ENCODE results near the gene MAGOH.
"Not testable (repeated sequence)": the region's sequence is repeated elsewhere in the genome, so short reads cannot be mapped to it uniquely, and the experiment has no call there.

The MAGOH gene

DNA sequence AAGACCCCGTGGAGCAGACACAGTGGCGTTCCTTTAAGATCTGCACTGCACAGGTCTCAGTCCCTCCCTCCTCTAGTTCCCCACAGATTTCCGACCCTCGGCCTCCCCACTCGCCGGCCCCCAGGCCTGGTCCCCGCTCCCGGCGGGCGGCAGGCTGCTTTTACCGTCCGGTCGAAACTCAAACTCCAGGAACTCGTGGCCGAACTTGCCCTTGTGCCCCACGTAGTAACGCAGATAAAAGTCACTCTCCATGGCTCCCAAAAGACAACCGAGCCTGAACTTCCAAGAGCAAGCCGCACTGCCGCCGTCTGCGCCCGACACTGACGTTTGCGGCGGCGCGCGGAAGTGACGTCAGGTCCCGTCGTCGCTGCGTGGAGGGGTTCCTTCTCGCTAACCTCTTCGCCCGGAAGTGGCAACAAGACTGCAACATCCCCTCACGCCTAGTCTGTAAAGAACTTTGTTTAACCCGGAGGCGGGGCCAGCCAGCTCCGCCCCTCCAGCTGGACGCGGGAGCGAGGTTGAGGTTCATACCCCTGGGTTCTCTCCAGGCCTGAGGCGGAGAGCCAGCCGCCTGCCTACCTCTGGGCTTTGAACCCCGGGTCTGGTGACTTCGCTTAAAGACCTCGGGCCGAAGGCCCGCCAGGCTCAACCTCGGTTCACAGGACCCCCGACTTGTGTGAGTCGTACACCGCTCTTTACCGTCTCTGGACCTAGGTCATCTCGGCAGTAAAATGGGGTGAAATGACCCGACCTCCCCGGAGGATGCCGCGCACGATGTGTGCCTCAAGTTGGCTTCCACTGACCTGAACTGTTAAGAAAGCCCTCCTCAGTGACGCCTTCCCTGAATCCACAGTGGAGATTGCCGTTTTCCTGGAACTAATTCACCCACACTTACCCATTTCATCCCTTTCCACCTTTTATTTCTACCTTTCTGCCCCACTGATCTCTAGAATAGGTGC, at the start of gene MAGOH:
MAGOH (minus strand) TSS at position 322 of the 959 bp plus-strand sequence; CDS start at position 252, 70 bp downstream.
- DNase-seq, result peak; percentile 92

DNA sequence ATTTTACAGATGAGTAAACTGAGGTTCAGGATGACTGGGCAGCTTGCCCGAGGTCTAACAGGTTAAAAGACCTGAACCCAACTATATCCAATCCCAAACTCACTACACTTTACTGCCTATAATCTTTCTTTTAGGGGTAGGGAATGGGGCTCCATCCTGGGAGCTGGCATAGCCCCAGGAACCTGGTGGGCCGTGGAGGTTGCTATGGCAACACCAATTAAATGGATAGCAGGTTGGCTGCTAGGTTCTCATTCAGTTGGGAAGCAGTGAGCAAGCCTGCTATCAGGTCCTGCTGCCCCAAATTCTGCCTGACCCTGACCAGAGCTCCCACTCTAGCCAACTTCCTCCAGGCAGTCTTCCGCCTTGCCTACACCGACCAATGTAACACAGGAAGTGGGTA, 48.6 kb upstream of the MAGOH start:
- no peak for DNase-seq

DNA sequence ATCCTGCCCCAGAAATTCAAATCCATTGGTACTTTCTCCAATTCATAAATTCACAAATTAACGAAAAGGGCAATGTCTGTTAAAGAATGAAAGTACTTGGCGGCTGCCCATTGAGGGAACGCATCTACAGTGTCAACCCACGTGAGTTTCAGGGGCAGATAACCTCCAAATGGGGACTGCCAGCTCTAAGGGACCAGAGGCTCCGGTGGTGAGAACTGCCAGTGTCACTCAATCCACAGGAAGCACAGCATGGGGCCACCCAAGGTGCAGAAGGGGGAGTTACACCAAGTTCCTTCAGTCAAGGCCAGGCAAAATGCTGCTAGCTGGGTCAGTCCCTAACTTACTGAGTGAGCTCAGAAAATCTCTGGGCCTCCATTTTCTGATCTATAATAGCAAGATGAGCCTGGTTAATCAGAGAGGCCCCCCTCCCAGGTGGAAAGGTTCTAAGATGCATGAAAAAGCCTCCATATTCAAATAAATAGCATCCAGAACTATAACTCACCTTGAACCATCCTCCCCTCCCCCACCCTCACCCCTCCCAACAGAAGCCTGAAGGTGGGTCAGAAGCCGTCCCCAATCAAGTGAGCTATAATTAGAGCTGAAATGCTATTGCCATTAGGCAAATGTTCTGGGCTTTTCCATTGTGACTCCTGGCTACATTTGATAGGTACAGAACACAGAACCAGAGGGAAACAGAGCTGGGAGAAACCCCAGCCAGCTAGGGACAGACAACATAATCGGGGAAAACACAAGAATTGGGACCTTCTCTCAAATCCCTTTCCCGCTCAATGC, 47.8 kb upstream of the MAGOH start:
- no peak for DNase-seq

DNA sequence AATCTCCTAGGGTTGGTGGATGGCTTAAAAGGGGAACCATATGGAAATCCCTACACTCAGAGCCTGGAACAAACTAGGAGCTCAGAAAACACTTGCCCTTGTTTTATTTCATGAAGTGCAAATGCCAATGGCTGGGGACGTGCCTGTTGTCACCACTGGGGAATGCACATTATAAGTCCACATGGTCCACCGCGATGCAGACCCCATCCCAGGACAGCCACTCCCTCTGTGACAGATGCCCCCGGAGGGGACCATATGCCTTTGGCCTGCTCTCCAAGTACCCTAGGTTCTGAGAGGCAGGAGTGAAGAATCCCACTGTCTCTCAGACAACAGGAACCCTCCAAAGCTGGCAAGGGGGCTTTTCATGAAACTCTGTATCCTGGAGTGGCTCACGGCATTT, 47.2 kb upstream of the MAGOH start:
- DNase-seq, result no peak

DNA sequence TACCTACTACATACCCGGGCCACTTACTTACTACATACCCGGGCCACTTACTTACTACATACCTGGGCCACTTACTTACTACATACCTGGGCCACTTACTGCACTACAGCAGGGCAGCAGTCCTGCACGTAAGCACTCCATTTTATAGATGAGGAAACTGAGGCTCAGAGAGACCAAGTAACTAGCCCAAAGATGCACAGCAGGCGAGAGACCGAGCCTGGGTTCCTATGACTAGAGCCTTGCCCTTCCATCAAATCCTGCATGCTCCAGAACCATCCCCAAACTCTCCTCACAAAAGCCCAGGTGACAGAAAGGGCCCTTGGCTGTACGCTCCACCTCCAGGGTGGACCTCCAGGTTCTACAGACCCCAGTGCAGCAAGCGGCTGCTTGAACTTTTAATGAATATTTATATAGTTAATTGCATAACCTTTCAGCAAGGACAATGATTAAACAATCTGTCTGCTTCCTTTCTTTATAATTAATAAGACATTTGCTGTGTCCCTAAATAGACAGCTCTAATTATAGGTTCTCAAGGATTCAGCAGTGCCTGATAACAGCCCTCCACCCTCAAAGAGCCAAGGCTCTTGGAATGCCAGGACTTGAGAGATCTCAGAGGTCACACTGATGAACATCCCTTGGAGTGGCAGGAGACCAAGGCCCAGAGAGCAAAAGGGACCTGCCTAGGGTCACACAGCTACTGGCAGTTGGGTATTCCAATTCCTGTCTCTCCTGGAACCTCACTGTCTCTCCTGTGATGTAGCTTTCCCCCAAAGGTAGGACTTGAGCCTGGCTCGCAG, 46.1 kb upstream of the MAGOH start:
- DNase-seq, result no peak

DNA sequence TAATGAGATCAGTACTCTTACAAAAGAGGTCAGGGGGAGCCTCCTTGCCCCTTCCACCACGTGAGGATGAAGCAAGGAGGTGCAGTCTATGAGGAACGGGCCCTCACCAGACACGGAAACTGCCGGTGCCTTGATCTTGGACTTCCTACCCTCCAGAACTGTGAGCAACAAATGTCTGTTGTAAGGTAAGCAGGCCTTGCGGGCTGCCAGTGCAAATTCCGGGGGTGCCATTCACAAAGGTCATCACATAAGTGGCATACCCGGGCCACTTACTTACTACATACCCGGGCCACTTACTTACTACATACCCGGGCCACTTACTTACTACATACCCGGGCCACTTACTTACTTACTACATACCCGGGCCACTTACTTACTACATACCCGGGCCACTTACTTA, 44.8 kb upstream of the MAGOH start:
- not testable (repeated sequence) for DNase-seq

DNA sequence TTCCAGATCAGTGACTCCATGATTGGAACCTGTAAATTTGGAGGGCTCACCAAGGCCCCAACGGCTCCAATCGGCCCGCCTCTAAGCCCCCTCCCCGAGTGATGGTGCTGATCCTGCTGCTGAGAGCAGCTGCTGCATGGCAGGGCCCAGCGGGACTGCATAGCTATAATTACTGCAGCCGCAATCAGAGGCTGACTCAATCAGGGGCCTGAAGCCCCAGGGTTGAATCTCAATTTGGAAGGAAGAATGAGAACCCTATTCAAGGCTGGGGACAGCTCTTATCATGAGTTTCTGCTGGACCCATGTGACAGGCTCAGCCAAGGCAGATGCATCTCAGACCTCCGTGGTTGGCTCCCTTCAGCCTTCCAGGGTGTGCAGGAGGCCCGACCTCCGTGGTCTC, 42.8 kb upstream of the MAGOH start:
- DNase-seq, result no peak

DNA sequence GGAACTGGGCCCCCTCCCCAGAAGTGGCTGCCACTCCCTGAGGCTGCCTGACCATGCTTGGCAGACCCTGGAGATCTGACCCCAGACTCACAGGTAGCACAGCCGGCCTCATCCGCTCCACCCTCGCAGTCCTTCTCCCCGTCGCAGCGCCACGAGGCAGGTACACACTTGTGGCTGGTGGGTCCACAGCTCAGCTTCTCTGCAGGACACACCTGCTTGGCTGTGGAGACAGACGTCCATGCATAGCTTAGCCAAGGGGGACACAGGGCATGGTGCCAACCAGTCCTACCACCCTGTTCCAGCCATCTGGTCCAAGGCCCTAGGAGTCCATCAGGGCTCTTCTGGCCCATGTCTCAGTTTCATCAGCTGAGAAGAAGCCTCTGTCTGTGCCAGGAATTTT, 42.2 kb upstream of the MAGOH start:
- DNase-seq, result no peak

DNA sequence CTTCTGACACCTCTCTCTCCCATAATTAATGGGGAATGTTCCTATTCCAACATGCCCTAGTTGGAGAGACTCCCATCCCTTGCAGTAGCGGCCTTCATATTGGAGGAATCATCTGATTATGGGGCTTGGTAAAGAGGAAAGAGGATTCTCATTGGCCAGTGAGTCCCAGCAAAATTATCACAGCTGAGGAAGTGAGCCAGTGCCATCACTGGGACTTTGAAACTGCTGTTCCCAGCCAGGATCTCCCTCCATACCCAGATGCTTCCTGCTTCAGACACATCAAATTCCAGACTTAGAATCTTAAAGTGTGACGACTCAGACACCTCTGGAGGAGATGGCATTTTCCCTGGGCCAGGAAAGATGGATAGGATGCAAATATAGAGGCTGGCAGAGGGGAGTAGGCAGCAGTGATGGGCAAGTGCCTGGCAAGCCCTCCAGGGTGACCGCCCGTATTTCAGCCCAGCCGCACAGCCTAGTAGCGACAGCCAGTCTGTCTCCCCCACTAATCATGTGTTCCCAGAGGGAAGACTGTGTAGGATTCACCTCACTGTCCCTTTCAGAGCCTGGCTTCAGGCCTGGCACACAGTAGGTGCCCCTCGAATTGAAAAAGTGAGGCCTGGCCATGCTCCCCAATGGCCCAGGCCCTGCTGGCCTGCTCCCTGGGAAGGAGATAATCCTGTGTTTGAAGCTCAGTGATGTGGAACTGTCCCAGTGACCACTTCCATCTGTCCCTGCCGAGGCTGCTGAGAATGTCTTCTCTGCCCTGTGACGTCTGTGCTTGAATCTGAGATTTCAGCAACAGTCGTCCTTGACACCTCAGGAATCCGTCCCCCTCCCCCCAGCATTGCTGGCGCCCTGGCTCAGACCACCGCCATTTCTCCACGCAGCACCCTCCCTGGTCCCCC, 41.2 kb upstream of the MAGOH start:
- DNase-seq, result no peak

DNA sequence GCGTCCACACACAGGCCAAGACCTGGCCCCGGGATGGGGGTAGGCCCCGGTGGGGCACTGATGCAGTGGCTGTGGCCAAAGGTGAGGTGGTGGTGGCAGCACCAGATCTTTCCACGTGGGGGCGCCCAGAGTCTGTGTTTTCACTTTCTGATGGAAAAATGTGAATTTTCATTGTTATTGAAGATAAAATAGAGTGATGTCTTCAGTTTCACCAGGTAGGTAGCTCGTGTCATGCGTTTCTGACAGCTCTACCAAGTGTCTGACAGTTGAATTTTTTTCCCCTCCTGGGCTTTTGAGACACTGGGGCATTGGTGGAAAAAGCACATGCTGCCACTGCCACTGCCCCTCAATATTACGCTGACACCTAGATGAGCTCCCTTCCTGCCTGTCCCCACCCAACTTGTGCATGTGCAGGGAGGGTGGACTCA, 40.0 kb upstream of the MAGOH start:
- DNase-seq, result peak; percentile 54

DNA sequence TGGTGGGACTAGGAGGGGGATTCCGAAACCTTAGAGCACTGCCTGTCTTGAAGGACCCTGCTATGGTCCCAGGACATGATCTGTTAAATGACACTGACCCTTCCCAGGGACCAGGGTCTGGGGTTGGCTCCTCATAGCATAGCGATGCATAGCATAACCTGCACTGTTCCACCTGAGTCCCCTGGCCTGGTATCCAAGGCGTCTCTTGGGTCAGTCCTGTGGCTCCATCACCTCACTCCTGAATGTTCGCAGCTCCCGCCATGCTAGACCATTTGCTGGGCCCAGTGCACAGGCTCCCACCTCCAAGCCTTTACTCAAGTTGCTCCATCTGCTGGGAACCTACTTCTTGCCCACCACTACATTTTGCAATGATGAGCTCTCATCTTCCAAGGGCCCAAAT, 39.0 kb upstream of the MAGOH start:
- DNase-seq, result no peak

DNA sequence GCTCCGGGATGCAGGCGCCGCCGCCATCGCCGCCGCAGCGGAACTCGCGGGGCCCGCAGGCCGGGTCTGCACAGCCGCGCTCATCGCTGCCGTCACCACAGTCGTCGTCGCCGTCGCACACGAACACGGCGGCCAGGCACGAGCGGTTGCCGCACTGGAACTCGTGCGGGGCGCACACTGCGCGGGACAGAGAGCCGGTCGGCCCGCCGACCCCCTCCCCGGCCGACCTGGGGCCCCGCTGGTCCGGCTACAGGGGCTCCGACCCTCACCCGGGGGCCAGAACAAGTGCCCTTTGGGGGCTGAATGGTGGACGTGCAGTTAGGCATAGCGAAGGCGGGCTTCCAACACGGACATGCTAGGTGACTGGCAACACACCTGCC, 38.6 kb upstream of the MAGOH start:
- DNase-seq, result no peak

DNA sequence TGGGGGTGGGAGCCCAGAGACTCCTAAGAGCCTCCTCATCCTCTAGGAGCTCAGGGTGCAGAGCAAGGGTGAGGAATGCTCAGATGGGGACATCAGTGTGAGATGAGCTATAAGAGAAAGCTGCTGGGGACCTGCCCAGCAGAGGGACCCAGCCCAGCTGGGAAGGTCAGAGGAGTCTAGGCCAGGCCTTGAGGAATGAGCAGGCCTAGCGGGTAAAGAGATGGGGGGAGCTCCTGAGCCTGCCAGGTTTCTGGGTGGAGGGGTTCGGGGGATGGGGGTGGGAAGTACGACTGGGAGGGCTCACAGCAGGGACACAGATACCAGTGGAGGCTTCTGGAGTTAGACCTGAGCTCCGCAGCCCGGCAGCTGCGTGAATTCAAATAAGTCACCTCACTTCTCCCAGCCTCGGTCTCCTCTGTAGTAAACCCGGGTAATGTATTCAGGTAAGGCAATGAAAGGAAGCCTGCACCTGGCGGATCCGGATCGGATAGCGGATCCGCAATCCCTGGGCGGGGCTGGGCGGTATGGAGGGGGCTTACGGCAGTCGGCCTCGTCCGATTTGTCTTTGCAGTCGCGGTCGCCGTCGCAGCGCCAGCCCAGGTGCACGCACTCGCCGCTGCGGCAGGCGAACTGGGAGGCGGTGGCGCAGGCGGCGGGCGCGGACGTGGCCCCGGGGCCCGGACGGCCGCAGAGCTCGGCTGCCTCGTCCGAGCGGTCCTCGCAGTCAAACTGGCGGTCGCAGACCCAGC, 38.0 kb upstream of the MAGOH start:
- no peak for DNase-seq

DNA sequence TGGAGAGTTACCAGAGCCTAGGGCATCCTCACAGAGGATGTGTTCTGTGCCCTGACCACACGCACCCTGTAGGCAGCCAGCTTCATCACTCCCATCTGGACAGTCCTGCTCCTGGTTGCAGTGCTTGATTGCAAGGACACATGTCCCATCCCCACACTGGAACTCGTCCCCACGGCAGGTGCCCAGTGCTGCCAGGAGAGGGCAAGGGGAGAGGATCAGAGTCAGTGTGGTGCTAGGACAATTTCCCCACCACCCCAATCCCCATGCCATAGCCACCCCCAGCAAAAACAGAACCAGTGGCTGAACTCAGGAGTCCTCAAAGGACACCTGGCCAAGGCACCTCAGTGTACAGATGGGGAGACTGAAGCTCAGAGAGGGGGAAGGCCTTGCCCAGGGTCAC, 37.2 kb upstream of the MAGOH start:
- DNase-seq, result no peak

DNA sequence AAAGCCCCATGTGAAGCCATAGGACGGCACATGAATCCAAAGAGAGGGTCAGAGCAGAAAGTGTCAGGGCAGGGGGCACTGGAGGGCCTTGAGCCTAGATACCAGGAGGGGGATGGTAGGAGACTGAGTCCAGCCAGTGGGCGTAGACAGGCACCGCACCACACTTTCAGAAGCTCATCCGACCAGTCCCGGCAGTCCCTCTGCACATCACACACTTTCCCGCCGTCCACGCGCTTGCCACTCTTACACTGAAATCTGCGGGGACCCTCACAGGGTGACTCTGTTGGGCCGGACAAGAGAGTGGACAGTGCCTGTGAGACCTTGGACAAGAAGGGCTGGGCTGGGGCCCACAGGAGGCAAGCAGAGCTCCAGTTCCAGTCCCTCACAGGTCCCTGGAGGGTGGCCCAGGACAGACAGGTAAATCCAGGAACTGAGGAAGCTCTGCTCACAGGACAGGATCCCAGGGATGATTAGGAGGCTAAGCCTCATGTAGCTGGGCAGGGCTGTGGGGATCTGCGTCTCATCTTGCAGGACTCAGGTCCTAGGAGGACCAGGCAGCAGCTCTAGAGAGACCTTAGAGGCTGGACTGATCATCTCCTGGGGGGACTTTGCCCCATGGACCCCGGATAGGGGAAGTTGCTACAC, 36.3 kb upstream of the MAGOH start:
- no peak for DNase-seq

DNA sequence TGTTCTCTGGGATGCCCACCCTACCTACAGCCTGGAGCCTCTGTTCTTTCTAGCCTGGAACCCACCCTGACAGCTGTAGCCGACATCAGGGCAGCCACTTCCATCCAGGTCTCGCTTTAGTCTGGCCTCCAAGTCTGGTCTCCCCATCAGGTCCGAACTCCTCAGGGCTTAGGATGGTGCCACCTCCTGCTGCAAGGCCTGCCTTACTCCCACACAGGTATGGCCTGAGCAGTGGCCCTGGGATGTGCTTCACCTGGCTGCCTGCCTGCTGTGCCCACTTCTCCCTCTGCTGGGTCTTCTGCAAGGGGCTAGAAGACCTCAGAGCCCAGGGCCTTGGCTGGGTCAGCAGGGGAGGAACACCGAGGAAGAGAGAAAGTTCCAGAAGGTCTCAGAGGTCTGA, 35.7 kb upstream of the MAGOH start:
- no peak for DNase-seq

DNA sequence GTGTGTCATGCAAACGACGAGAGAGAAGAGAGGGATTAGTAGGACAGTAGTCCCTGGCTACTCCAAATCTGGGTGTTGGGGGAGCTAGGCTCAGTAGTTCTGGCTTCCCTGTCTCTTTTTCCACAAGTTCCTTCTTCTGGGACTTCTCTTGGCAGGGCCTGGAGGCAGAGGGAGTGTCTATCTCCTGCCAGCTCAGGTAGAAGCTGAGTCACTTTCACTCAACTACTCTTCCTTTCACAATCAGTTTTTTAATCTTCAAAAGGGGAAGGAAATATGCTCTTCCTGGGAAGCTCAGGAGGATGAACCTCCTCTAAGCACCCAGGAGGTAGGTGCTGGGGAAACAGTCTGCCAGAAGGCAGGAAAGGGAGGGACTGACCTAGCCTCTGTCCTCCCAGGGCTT, 35.2 kb upstream of the MAGOH start:
- no peak for DNase-seq

DNA sequence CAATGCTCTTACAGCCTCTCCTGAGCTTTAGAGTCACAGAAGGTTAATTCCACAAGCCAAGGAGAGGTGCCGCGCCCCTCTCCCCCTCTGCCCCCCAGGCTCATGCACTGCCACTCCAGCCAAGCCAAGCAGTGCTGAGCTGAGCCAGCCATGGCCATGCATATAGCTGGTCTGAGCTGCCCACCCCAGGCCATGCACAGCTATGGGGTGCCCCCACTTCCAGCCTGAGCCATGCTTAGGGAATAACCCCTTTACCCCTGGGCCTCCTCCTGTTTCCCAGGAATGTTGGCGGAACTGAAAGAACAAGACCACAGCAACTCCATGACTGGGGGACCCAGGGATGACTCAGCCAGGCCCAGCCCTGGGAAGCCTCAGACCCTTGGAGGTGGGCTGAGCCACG, 34.0 kb upstream of the MAGOH start:
- no peak for DNase-seq

DNA sequence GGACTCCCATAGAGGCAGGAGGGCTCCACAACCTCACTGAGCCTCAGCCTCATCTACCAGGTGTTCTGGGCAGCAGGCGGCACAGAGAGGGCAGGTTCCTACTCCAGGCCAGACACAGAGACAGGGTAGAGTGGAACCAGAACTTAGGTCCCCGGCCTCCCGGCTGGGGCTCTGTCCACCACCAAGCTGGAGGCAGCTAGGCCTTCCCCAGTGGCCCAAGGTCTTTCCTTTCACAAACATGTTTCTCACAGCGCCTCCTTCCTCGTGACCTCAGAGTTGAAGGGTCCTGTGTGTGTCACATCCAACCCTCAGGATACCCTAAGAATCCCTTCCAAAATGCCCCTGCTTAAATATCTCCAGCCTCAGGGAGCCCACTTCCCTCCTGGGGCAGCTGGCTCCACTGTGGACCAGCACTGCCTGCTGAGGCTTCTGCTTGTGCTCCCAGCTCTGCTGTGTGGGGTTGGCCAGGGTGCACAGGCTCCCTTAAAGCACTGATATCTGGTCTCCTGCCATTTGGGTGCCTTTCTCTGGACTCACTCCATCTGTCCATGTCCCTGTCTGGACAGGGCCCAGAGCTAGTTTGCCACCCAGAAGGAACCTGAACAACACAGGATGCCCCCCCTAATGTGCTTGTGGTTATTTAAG, 33.2 kb upstream of the MAGOH start:
- DNase-seq, result no peak

DNA sequence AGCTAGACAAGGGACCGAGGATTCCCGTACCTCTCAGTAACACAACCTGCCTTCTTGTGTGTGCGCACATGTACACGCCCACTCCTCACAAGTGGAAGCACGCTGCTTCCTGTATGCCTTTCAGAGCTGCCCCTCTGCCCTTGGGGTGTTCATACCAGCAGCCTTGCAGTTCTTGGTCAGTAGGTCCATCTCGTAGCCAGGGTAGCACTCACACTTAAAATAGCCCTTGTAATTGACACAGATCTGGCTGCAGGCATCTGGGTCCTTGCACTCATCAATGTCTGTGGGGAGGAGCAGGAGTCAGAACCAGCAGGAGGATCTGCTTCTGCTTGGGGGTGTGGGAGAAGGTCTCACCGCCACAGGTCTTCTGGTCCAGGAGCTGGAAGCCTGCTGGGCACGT, 32.6 kb upstream of the MAGOH start:
- no peak for DNase-seq
